Stimulated activated CD4-positive, alpha-beta T cell treated with anti-CD3 and anti-CD28 coated beads, Interleukin-12 subunit alpha, Interleukin-12 subunit beta, amount 100 ng/mL, for 24 hours (primary cell): ENCODE measurements around the gene MED28.
"Not testable (repeated sequence)": the region's sequence is repeated elsewhere in the genome, so short reads cannot be mapped to it uniquely, and the experiment has no call there.

Experiments used
- DNase-seq, 2 experiments: peaks; one replicate each; pipeline ENCODE4 v3.0.0-alpha.2; 2020; ENCODE audit warnings: low read depth in 2 of 2

MED28 gene

DNA sequence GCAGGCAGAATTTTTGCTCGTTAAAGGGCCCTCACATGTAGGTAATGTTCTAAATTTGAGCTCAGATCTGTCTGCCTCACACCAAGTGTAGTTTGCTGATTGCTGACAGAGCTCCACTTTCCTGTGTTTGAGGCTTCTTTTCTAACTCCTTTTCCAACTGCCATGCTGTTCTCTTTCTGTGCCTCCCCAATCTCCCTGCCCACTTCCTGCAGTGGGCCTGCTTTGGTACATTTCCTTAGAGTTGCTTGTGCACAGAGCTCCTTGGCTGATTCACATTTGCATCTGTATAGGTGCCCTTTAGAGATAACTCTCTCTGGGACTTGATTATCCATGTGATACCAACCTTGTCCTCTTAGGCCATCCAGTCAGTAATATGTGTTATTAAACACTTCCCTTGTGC, 4.5 kb downstream of the MED28 start:
- no peak for DNase-seq

DNA sequence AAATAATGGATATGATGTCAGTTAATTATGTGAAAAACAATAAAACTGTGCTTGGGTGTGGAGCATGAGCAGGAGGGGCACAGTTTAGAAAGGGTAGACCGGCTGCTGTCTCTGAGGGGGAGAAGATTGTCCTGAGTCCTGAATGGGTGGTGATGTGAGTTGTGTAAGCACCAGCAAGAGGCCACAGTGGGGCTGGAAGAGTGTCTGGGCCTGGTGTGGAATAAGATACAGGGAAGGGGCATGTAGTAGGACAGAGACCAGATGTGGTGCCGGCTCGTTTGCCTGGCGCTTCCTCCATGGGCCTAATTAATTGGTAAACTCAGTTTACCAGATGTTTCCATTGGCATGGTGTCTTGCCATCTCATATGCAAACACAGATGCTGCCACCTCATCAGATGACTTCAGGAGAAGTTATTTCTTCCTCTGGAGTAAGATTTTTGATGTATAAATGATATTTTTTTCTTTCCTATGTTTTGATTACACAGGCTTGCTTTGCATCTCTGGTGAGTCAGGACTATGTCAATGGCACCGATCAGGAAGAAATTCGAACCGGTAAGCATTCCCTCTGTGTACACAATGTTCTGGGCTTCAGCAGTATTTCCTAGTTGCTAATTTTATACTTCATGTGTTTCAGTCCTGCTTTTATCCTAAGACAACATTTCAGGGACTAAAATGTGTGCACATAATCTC, 5.1 kb downstream of the MED28 start:
- DNase-seq = no peak

DNA sequence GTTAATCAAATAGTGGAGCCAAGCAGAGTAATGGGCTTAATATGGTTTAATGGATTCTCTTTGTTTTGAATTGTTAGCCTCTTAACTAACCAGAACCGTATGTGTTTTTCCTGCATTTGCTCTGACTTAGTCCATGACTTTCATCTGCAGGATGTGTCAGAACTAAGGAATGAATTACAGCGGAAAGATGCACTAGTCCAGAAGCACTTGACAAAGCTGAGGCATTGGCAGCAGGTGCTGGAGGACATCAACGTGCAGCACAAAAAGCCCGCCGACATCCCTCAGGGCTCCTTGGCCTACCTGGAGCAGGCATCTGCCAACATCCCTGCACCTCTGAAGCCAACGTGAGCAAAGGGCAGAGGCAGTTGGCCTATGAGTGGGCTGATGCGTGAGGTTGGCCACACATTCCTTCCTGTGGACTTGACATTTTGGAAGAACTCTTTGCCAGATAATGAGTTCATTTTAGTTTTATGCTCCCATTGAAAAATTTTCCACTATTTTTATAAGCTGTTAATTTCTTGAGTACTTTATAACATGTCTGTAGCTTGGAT, 9.1 kb downstream of the MED28 start:
- DNase-seq = no peak

DNA sequence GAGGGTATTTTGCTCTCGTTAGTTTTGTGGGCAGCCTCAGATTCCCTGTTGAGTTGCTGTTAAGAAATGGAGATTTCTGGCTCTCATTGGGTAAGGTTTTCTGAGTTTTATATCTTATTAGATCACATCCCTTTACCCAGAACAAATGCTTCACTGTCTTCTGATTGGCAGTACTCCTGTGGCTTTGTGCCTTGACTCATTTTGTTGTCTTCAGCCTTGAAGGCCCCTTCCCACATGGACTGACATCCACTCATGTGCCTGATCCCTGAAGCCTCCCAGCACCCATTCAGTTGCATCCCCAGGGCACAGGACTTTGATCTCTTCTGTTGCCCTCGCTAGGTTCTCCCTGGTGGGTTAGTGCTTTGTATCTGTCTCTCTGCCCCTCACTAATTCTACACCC, 10.4 kb downstream of the MED28 start:
- no peak for DNase-seq

DNA sequence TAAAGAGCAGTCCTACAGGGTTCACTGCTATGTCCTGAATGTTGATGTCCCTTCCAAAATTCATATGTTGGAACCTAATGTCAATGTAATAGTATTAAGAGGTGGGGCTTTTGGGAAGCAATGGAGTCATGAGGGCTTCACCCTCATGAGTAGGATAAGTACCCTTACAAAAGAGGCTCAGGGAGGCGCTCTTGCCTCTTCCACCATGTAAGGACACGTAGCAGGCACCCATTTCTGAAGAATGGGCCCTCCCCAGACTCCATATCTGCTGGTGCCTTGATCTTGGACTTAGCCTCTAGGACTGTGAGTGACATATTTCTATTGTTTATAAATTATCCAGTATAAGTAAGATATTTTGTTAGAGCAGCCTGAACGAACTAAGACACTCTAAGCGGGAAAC, 15.8 kb downstream of the MED28 start:
- no peak for DNase-seq

DNA sequence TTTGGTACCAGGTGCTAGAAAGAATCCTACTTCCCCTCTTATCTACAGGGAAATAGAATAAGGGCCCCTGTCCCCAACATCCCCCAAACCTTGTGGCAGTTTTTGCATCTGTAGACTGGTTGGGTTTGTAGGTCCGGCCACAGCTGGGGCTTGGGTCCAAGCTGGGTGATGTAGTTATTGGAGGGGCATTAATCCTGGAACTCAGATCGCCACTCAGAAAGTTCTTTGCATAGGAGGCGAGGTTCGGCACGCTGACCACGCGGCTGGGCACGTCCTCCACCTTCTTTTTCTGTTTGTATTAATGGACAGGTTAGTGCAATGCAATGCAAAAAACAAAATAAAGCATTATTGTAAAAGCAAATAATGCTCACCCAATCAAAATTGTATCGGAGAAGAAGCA, 19.2 kb downstream of the MED28 start:
- DNase-seq = no peak

DNA sequence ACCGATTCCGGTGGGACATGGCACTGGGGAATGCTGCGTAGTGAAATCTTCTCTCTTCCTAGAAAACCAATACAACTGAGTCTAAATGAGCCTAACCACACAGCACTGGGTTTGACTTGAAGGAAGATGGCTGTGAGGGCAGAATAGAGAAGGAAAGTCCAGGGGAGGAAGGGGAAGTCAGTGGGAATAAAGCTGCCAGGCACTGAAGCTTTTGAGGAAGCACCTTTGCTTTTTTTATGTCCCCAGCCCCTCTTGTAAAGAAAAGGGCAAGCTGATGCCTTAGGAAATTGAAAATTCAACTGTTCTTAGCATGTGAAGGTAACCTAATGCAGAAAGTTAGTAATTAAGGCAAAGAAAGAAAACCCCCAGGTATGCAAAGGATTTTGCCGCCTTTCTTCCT, 20.6 kb downstream of the MED28 start:
- no peak for DNase-seq

DNA sequence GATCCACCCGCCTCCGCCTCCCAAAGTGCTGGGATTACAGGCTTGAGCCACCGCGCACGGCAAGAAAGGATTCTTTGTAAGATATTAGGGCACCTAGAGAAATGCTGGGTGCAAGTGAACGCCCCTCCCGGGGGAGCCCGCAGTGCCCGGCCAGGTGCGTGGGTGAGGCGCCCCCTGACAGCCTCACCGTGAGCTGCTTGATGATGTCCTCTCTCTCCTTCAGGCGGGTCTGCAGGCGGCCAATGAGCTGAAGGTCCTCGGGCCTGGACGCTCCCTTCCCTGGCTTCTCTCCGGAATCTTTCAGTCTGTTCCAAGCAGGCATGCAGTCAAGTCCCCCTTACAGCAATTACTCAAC, 21.9 kb downstream of the MED28 start:
- DNase-seq = no peak

DNA sequence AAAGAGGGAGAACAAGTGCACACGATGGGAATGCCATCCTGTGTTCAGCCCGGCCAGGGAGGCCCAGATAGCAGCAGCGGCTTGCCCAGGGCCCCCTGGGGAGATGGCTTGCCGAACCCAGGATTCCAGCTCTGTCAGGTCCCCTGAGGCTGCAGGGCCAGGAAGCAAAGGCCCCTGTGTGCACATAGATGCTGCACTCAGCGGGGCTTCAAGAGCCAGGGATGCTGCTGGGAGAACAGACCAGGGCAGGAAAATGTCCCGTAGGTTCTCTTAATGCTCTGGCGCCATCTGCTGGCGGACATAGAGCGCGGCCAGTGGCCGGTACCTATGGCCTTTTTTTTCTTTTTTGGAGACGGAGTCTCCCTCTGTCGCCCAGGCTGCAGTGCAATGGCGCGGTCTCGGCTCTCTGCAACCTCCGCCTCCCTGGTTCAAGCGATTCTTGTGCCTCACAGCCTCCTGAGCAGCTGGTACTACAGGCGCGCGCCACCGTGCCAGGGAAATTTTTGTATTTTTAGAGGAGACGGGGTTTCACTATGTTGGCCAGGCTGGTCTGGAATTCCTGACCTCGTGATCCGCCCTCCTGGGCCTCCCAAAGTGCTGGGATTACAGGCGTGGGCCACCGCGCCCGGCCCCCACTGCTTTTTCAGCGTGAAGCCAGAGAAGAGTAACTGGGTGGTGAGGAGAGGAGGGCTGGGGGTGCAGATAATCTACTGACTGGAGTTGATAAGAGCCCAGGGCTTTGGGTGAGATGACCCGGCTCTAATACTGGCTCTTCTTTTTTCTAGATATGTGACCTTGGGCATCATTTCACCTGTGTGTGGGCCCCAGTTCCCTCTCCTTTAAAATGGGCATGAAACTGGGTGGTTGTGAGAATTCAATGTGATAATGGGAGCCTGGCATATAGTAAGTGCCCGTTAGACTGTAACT, 22.5 kb downstream of the MED28 start:
- DNase-seq = peak; percentile 45 to 73

DNA sequence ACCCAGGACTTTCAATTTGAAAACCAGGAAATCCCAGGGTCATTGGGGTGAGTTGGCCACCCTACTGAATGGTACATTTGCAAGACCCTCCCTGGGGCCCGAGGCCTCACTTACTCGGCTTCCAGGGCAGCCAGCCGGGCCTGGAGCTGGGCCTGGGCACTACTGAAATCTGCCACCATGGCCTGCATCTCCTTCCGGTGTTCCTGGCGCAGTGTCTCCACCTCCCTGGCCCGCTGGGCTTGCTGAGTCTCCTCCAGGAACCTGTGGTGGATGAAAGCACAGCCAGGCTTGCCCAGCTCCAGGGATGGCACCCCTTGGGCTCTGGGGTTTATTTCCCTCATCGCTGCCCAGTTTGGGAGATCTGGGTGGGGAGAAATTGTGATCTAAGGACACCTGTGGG, 24.7 kb downstream of the MED28 start:
- DNase-seq = no peak

DNA sequence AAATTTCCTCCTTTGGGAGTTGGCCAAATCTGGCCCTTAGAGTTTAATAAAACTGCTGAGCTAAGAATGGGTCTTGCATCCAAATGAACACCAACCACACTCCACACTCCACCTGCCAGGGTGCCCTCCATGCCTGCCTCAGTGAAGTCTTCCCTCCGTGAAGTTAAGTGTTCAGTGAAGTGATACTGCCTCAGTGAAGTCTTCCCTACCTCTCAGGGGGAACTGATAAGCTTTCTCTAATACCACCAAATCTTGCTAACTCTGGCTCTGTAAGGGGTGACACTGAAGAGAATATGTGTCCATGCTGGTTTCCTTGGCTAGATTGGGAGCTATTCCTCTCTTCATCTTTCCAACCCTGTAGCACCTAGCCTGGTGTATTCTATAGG, 27.9 kb downstream of the MED28 start:
- DNase-seq = no peak

DNA sequence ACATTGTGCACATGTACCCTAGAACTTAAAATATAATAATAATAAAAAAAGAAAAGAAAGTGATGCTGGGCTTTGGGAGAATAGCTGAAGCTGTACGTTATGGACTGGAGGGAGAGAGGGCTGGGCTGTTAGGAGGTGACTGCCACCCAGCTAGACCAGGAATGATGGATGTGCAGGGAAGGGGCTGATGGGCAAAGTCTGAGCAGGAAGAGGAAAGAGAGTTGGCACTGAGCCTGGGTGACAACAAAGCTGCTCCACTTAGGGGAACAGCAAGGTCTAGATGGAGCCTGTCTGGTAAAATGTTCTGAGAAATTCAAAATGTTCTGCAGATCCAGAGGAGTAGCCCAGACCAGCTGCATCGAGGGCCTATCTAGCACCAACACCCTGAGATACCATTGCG, 32.3 kb downstream of the MED28 start:
- no peak for DNase-seq

DNA sequence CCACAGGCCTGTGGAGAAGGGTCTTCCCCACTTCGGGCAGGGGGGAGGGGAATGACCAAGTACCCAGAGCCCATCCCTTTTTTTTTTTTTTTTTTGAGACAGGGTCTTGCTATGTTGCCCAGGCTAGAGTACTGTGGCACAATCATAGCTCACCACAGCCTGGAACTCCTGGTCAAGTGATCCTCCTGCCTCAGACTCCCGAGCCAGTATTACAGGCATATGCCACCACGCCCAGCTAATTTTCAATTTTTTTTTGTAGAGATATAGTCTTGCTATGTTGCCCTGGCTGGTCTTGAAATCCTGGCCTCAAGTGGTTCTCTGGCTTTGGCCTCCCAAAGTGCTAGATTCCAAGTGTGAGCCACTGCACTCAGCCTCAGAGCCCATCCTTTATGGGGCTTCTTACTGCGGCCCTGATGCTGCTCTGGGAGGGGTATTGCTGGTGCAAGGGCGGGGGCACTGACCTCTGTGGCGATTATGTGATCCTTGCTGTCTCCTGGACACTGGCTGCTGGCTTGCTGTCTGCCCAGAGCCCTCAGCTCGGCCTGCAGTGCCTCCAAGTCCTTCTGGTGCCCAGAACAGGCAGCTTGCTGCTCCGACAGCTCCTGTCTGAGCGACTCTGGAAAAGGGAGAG, 32.9 kb downstream of the MED28 start:
- DNase-seq = no peak

DNA sequence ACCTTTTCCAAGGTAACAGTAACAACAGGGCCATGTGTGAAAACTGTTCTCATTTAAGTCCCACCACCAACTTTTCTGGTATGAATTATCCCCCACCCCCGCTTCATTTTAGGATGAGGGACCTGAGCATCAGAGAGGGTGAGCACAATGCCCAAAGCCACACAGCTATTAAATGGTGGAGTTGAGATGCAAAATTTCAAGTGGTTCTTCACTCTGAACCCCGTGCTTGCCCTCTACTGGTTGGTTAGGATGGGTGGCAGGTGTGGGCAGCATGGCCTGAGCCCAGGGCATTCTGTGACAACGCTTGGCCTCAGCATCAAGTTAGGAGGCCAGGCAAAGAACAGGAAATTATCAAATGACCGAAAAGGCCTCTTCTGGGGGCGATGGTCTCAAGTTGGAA, 33.5 kb downstream of the MED28 start:
- DNase-seq = no peak

DNA sequence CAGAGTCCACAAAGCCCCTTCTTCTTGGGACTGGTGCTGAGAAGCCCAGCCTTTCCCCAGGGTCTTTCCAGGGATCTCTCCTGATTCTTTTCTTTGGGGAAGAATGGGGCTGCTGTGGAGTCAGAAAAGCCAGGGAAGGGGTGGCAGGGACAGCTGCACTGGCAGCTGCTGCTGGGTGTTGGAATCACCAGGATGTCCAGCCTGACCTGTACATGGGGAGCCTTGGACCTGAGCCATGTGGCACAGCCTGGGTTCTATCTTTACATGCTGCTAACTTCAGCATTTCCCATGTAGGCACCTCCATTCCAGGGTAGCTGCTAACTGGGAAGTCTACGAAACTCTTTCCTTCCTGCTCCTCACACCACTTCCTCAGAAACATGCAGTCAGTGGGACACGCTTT, 36.0 kb downstream of the MED28 start:
- no peak for DNase-seq

DNA sequence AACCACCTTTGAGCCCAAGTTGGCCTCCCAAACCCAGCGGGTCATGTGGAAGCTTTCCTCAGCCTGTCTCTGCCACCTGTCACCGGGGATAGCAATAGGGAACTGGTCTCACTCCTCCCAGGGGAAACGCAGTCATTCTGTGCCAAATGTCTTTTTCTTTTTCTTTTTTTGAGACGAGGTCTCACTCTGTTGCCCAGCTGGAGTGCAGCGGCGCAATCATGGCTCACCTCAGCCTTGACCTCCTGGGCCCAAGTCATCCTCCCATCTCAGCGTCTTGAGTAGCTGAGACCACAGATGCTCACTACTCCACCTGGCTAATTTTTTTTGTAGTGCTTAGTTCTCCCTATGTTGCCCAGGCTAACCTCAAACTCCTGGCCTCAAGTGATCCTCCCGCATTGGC, 40.3 kb downstream of the MED28 start:
- DNase-seq = no peak

DNA sequence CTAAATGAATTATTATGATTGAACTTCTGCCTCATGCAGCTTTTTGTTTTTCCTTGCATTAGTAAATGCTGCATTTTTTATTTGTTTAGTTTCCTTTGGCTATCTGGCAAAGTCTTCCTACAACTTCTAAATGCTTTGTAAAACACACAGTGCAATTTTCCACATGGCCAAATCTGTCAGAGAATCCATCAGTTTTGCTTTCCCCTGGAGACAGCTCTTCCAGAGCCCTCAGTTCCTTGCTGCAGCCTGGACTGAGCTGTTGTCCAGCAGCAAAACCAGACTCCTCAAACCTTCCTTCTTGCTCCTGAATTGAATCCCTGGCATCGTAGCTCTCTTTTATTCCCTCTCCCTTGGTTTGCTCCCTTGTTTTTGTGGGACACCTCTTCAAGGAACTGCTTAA, 42.6 kb downstream of the MED28 start:
- no peak for DNase-seq

DNA sequence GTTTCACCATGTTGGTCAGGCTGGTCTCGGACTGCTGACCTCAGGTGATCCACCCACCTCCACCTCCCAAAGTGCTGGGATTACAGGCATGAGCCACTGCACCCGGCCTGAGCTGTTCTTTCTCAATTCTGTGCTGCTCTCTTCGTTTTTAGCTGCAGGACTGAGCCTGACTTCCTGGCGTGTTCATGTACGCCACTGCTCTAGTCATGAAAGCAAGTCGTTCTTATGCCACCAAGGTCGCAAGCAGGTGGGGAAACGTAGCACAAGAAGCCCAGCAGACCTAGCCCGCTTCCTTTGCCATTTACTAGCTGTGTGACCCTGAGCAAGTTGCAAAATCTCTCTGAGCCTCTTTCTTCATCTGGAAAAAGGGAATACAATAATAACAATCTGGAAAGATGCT, 43.4 kb downstream of the MED28 start:
- no peak for DNase-seq

DNA sequence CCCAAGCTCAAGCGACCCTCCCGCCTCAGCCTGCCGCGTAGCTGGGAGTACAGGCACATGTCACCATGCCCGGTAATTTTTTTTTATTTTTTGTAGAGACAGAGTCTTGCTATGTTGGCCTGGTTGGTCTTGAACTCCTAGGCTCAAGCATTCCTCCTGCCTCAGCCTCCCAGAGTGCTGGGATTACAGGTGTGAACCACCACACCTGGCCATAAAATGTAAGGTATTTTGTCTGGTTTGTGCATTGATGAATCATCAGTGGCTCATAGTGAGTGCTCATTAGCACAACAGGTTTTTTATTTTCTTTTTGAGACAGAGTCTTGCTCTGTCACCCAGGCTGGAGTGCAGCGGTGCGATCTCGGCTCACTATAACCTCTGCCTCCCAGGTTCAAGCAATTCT, 44.8 kb downstream of the MED28 start:
- not testable (repeated sequence) for DNase-seq

DNA sequence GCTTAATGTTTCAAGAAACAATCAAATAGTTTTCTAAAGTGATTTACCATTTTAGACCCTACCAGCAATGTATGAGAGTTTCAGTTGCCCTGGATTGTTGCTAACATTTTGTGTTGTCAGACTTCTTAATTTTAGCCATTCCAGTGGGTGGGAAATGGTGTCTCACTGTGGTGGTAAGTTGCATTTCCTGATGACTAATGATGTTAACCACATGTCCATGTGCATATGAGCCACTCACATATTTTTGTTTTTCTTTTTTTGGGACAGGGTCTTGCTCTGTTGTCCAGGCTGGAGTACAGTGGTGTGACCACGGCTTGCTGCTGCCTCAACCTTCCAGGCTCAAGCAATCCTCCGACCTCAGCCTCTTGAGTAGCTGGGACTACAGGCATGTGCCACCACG, 48.3 kb downstream of the MED28 start:
- DNase-seq = no peak

DNA sequence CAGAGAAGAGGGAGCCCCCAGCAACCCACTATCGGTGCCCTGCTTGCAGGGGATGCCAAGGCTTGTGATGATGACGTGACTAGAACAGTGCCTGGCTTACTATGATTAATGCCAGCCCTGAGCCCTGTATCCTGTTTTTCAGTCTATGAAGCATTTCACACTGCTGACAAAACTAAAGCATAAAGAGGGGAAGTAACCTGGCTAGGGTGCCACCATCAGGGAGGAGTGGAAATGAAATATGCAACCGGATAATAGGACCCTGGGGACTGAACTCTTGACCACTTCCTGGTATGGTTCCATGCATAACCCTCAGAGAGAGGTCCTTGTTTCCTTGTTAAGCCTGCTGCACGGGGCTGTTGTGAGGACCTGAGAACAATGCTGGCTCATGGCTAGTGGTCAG, 50.3 kb downstream of the MED28 start:
- DNase-seq = no peak

DNA sequence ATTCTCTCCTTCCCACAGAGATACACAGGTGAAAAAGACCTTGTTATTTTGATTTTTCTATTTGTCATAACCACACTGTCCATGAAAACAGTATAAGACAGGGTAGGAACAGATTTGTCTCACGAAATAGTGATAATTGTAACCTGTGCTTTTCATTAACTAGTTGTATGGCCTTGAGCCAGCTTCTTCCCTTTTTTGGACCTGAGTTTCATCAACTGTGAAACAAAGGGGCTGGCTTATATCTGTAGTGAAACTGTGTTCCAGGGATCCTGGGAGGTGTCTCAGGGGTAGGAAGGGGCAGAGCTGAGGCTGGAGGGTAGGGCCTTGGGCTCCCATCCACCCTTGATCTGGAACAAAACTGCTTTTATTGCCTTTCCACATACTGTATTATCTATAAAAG, 50.9 kb downstream of the MED28 start:
- DNase-seq = no peak

DNA sequence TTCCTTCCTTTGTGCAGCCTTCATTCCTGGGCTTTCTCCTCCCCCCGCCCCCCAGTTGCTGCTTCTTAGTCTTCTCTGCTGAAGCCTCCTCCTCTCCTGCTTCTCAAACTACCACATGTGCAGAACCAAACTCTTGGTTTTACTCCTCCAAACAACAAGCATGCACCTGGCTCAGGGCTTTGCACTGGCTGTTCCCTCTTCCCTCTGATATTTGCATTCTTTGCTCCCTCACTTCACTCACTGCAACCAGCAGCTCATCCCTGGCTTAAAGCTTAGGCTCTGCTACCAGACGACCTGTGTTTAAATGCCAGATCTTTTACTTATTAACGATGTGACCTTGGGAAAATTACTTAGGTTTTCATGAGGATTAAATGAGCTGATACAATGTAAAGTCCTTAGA, 51.4 kb downstream of the MED28 start:
- no peak for DNase-seq
